ENCODE measurements around the gene AFAP1L2.

DNA sequence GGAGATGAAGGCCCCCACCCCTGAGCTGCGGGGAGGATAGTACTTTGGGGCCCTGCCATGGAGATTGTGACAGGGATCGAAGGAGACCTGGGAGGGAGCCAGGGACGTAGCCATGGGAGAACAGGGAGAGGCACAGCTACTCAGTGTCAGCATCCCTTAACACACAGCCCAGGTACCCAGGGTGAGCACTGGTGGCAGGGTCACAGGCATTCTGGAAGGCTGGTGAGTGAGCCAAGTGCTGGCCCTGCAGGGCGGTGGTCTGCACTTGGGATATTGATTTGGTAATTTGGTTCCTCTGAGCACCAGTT is 125.5 kb downstream of the AFAP1L2 start:
- TF ChIP-seq, protein P1, sequence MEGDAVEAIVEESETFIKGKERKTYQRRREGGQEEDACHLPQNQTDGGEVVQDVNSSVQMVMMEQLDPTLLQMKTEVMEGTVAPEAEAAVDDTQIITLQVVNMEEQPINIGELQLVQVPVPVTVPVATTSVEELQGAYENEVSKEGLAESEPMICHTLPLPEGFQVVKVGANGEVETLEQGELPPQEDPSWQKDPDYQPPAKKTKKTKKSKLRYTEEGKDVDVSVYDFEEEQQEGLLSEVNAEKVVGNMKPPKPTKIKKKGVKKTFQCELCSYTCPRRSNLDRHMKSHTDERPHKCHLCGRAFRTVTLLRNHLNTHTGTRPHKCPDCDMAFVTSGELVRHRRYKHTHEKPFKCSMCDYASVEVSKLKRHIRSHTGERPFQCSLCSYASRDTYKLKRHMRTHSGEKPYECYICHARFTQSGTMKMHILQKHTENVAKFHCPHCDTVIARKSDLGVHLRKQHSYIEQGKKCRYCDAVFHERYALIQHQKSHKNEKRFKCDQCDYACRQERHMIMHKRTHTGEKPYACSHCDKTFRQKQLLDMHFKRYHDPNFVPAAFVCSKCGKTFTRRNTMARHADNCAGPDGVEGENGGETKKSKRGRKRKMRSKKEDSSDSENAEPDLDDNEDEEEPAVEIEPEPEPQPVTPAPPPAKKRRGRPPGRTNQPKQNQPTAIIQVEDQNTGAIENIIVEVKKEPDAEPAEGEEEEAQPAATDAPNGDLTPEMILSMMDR (IDR thresholded peaks at IDR 0.05; ENCODE audit: borderline replicate concordance, extremely low read depth, low read length, poor library complexity, severe bottlenecking) = no peak
- no peak for TF ChIP-seq EZH2 (IDR thresholded peaks at IDR 0.05; ENCODE audit: borderline replicate concordance, low read depth, low read length, severe bottlenecking)

Data from DND-41 (cell line).